Measurements from ENCODE around the gene KIRREL3.

- TF ChIP-seq POLR2A (conservative IDR thresholded peaks at IDR 0.05), result no peak
- no peak for TF ChIP-seq EZH2 (IDR thresholded peaks at IDR 0.05; ENCODE audit: borderline replicate concordance, low read depth, low read length)
- no peak for TF ChIP-seq SP2 (IDR thresholded peaks at IDR 0.05; ENCODE audit: extremely low read depth, low read depth, low read length, poor library complexity, severe bottlenecking)
- TF ChIP-seq DNMT1 (IDR thresholded peaks at IDR 0.05), result no peak
- no peak for TF ChIP-seq CCNT2 (IDR thresholded peaks at IDR 0.05; ENCODE audit: borderline replicate concordance, extremely low read depth, insufficient read length, low read depth, low read length)
- no peak for TF ChIP-seq GATAD2B (IDR thresholded peaks at IDR 0.05; ENCODE audit: borderline replicate concordance)
- TF ChIP-seq MEF2D (tag; conservative IDR thresholded peaks at IDR 0.05; ENCODE audit: low read depth), result no peak
- TF ChIP-seq TAF1 (IDR thresholded peaks at IDR 0.05; ENCODE audit: control insufficient read depth, extremely low read depth, insufficient read depth, low read length, severe bottlenecking), result no peak
- no peak for TF ChIP-seq KAT7 (CRISPR knock-in tag; IDR thresholded peaks at IDR 0.05; ENCODE audit: borderline replicate concordance)
- no peak for TF ChIP-seq NFATC3 (IDR thresholded peaks at IDR 0.05)
- no peak for TF ChIP-seq ZNF764 (CRISPR knock-in tag; IDR thresholded peaks at IDR 0.05; ENCODE audit: low read depth)
- no peak for TF ChIP-seq RBM15 (IDR thresholded peaks at IDR 0.05; ENCODE audit: insufficient read depth, low read length)
- TF ChIP-seq JUN (IDR thresholded peaks at IDR 0.05; ENCODE audit: borderline replicate concordance, low read depth, low read length), result no peak
- TF ChIP-seq JUN (CRISPR knock-in tag; IDR thresholded peaks at IDR 0.05; ENCODE audit: borderline replicate concordance), result no peak
Observed at GRCh38 chr11:126990716-126991480, 9.7 kb downstream of the KIRREL3 start.

Data from K562 (cell line).